ENCODE data around the gene SCYL3. TPM values are rescaled to one million over a fixed set of nuclear protein-coding genes. Genes with fewer than 3 reads are reported as not detected.
A peak's percentile ranks its signal among the peaks of the same experiment; 100 is the strongest.

SCYL3 gene
- total RNA-seq, 4 donors from 2014 or later: 7.0 to 17.2 (median 10.9) TPM

DNA sequence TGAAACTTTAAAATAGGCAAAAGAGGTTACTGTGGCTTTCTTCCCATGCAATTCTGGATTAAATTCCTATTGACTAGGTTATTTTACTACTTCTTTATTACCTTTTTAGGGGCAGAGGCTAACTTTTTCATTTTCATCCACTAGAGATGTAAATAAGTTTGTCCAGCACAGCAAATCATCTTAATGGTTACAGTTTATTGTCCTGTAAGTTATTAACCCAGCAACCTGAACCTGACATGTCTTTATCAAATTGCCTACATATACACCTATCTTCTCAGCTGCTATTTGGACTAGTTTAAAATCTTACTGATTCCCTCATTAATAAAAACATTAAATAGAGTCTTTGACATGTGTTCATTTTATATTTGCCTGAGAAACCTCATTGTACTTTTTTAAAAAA lies 6.9 kb upstream of the SCYL3 start:
- ATAC-seq (ENCODE audit: low FRiP score): no peak
- TF ChIP-seq, protein P1, sequence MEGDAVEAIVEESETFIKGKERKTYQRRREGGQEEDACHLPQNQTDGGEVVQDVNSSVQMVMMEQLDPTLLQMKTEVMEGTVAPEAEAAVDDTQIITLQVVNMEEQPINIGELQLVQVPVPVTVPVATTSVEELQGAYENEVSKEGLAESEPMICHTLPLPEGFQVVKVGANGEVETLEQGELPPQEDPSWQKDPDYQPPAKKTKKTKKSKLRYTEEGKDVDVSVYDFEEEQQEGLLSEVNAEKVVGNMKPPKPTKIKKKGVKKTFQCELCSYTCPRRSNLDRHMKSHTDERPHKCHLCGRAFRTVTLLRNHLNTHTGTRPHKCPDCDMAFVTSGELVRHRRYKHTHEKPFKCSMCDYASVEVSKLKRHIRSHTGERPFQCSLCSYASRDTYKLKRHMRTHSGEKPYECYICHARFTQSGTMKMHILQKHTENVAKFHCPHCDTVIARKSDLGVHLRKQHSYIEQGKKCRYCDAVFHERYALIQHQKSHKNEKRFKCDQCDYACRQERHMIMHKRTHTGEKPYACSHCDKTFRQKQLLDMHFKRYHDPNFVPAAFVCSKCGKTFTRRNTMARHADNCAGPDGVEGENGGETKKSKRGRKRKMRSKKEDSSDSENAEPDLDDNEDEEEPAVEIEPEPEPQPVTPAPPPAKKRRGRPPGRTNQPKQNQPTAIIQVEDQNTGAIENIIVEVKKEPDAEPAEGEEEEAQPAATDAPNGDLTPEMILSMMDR (IDR thresholded peaks at IDR 0.05): no peak
- DNase-seq (ENCODE audit: low spot score): no peak

DNA sequence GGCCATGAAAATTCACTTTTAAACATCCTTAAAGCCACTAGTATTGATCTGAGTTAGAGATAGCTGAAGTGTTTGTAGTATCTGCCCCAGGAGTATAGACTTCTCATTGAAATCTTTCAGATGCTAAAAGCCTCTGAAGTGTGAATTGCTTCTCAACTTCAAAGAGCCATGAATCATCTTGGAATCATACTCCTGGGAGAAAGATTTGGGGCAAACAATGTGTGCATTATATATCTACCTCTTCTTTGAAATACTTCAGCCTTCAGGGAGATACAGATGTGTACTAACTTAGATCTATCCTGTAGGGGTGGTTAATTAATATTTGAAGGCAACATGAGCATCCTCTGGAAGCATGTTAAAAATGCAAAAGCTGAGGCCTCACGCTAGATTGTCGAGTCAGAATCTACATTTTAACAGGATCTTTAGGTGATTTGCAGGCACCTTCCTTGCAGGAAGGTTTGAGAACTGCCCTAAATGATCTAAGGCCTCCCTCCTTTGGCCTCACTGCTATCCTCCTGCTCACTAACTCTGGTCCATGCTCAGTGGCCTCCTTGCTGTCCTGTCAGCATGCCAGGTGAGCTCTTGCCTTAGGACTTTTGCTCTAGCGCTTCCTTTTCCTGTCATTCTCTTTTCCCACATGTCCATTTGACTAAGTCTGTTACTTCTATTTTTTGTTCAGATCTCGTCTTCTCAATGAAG lies 6.0 kb upstream of the SCYL3 start:
- DNase-seq (ENCODE audit: low spot score) (no peak), ATAC-seq (ENCODE audit: low FRiP score) (no peak)
- TF ChIP-seq, protein P1 (IDR thresholded peaks at IDR 0.05): no peak

DNA sequence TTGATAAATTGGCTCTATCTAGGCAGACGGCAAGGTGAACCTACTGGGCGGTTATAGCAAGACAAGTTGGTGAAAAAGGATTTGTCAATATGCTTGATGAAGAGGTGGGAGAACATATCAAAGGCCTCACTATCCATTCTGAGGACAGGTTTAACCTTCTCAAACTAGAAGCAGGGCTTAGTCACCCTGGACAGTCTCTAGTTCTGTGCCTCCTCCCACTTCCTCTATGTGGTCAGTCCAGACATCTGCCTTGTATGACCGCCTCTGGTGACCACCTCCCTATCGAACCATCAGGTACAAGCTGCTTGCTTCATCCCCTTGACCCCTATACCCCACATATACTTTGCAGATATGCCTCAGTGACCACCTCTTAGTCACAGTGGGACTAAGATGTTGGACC lies 2.3 kb upstream of the SCYL3 start:
- TF ChIP-seq, protein P1 (IDR thresholded peaks at IDR 0.05): no peak
- ATAC-seq (ENCODE audit: low FRiP score) (no peak), DNase-seq (ENCODE audit: low spot score) (no peak)

DNA sequence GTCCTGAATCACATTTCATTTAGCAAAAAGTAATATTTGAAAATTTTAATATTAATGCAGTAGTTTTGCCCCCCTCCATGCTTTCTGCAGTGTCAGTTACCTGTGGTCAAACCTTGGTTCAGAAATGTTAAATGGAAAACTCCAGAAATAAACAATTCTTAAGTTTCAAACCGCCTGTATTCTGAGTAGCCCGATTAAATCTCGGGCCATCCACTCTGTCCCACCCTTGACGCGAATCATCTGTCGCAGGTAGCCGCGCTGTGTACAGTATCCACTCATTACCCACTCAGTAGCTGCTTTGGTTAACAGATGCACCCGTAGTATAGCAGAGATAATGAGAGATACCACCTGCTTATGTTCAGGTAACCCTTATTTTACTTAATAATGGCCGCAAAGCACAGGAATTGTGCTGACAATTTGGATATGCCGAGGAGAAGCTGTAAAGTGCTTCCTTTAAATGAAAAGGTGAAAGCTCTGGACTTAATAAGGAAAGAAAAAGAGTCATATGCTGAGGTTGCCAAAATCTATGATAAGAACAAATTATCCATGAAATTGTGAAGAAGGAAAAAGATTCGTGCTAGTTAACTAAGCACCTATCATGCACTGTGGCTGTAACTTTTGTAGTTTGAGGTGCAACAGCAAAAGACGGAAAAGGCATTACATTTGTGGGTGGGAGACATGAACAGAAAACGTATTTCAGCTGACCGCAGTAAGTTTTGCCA lies 889 bp upstream of the SCYL3 start:
- DNase-seq (ENCODE audit: low spot score) (no peak), ATAC-seq (ENCODE audit: low FRiP score) (no peak)
- TF ChIP-seq, protein P1 (IDR thresholded peaks at IDR 0.05): no peak

DNA sequence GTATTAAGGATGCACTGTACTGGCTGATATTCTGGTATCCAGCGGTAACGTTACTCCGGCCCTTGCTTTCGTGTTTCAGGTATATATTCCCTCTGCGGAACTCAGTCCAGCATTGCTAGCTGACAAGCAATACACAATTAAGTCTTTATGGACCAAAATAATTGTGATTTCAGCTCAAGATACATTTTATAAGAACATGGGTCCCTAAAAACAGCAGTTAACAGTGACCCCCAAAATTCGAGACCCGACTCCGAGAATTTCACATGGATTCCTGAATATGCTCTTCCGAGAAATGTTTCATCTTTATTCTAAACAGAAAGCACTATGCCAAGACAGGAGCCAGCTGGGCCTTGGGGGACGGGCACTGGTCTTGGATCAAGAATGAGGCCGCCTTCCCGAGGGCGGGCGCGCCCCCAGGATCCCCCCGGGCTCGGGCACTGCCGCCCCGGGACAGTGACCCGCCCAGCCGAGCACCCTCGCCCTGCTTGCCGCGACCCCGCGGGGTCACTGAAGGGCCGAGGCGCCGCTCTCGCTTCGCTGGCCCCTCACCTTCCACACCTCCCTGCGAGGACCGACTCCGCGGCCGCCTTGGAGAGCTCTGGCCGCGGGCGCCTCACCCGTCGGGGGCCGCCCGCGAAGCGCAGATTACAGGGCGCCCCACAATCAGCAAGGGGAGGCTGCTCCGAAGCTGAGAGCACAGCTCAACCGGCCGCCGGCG lies 610 bp downstream of the SCYL3 start:
- TF ChIP-seq, protein P1 (IDR thresholded peaks at IDR 0.05): no peak
- no peak for DNase-seq (ENCODE audit: low spot score)
- peak; percentile 16 for ATAC-seq (ENCODE audit: low FRiP score)

DNA sequence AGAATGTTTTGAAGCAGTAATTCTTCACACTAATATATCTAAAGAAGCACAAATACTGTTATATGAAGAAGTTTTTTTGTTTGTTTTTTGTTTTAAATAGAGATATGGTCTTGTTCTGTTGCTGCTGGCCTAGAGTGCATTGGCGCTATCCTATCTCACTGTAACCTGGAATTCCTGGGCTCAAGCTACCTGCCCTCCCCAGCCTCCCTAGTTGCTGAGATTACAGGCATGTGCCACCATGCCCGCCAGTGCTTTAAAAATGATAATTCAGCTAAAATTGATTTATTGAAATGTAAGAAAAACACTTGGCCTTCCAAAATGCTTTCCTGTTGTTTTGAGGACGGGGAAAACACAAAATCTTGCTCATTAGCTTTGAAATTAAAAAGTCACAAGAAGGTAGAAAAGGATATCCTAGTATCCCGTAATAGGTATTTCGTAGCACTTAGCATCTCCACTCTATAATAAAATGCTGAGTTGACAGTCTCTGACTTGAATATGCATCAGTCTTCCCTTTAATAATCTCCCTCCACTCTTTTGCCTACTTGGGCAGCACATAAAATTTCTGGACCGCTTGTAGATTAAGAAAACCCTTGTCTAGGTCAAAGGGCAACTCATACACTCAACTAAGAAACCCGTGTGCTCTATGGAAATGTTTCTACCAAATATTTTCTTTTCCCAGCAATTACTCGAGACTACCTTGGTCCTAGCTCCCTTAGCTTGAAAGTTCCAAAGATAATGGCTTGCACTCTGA lies 1.3 kb downstream of the SCYL3 start:
- DNase-seq (ENCODE audit: low spot score) (no peak), ATAC-seq (ENCODE audit: low FRiP score) (no peak)
- TF ChIP-seq, protein P1 (IDR thresholded peaks at IDR 0.05): no peak
